ENCODE measurements around the gene SMARCA1. TPM values are rescaled to one million over a fixed set of nuclear protein-coding genes. Genes with fewer than 3 reads are reported as not detected.
A peak's percentile ranks its signal among the peaks of the same experiment; 100 is the strongest.

SMARCA1 gene
- total RNA-seq, 1 experiment from 2014 or later = 35.6 TPM

DNA sequence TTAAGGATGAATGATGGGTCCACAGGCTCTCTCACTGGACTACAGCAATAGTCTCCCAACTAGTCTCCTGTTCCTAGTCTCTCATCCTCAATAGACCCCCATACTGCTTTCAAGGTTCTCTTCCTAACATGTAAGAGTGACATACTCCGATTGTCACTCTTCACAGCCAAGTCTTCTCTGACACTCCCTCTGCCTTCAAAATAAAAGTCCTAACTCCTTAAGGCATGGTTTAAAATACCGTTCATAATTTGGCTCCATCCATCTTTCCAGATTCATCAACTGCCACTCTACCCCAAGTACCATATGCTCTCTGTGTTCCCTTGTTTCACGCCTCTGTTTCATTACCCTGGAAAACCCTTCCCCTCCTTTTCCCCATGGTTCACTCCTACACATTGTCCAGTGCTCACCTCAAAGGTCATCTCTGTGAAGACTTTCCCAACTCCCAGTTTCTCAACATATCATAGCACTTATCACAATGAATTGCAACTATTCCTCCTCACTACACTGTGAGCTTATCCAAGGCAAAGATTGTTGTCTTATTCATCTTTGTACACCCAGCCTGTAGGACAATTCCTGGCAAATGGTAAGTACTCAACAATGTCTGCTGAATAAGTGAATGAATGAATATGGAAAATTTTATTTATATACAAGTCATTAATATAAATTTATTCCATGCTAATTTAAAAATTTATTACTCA is 26.0 kb downstream of the SMARCA1 start:
- Histone ChIP-seq H2AFZ (ENCODE audit: low read length) (no peak overlapping the region), H3K9me3 (ENCODE audit: low read length) (no peaks in the 10 kb centered on the region), H3K4me3 (ENCODE audit: low read length) (no peak overlapping the region), H3K4me1 (ENCODE audit: insufficient read depth, low read length) (peaks cover 45% of the 10 kb centered on the region), H4K20me1 (ENCODE audit: low read length) (no peaks in the 10 kb centered on the region), H3K36me3 (ENCODE audit: low read depth, low read length) (peaks cover 19% of the 10 kb centered on the region), H3K27me3 (ENCODE audit: low read length) (no peaks in the 10 kb centered on the region), H3K4me2 (ENCODE audit: low read length) (peak overlapping the region; percentile 58; the same call in 1 of the 2 replicates), H3K9ac (ENCODE audit: low read length) (no peak overlapping the region), H3K79me2 (ENCODE audit: low read length) (no peaks in the 10 kb centered on the region), H3F3A (ENCODE audit: low read length, unreplicated experiment) (no peaks in the 10 kb centered on the region), H3K27ac (ENCODE audit: low read length) (0 out of 2 replicates have a peak overlapping the region, but pooled peaks have one; percentile 77), H3K9me2 (replicated peaks; ENCODE audit: low read length) (no peaks in the 10 kb centered on the region)
- ChIA-PET POLR2A (ENCODE audit: unreplicated experiment) (no interaction called here), CTCF (no interaction called here)
- intact Hi-C loops (cut with micrococcal nuclease) = no loop called here
- TF ChIP-seq EZH2 (IDR thresholded peaks at IDR 0.05; ENCODE audit: low read length, unreplicated experiment) (no peak), EZH2phosphoT487 (IDR thresholded peaks at IDR 0.05; ENCODE audit: borderline replicate concordance, low read length) (no peak)
- TF ChIP-seq, protein P1, sequence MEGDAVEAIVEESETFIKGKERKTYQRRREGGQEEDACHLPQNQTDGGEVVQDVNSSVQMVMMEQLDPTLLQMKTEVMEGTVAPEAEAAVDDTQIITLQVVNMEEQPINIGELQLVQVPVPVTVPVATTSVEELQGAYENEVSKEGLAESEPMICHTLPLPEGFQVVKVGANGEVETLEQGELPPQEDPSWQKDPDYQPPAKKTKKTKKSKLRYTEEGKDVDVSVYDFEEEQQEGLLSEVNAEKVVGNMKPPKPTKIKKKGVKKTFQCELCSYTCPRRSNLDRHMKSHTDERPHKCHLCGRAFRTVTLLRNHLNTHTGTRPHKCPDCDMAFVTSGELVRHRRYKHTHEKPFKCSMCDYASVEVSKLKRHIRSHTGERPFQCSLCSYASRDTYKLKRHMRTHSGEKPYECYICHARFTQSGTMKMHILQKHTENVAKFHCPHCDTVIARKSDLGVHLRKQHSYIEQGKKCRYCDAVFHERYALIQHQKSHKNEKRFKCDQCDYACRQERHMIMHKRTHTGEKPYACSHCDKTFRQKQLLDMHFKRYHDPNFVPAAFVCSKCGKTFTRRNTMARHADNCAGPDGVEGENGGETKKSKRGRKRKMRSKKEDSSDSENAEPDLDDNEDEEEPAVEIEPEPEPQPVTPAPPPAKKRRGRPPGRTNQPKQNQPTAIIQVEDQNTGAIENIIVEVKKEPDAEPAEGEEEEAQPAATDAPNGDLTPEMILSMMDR (conservative IDR thresholded peaks at IDR 0.05; ENCODE audit: low read depth, low read length) = no peak
- ATAC-seq (no peak), DNase-seq (no peak)
- no TSS peak for BruUV-seq (replicated peaks)

DNA sequence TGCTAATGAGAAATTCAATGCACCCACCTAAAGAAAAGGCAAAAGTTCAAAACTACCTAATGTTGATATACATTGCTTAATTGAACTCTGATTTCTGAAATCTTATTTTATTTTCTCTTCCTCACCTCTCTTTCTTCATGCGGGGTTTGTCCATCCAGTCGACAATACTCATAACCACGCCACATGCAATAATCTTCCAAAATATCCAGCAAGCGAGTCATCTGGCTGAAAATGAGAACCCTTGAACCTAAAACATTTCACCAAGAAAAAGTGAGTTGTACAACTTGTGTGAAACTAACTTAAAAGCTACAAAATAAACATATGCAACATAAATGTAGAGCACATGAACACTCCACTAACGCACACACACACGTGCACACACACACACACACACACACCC is 26.7 kb downstream of the SMARCA1 start:
- H3K36me3 ChIP-seq (ENCODE audit: low read depth, low read length) = peaks cover 16% of the 10 kb centered on the region
- no peaks in the 10 kb centered on the region for H4K20me1 ChIP-seq (ENCODE audit: low read length)
- peak; percentile 38 for DNase-seq
- H3K9me3 ChIP-seq (ENCODE audit: low read length) = no peaks in the 10 kb centered on the region
- H3K4me2 ChIP-seq (ENCODE audit: low read length) = peak overlapping the region; percentile 58
- H3K4me3 ChIP-seq (ENCODE audit: low read length) = peak overlapping the region; percentile 32; the same call in 1 of the 2 replicates
- CTCF ChIA-PET = no interaction called here
- peak overlapping the region; percentile 77 for H3K27ac ChIP-seq (ENCODE audit: low read length)
- H3K9ac ChIP-seq (ENCODE audit: low read length) = no peak overlapping the region; the same call in 1 of the 2 replicates
- no peaks in the 10 kb centered on the region for H3K79me2 ChIP-seq (ENCODE audit: low read length)
- no peaks in the 10 kb centered on the region for H3K9me2 ChIP-seq (replicated peaks; ENCODE audit: low read length)
- no peaks in the 10 kb centered on the region for H3F3A ChIP-seq (ENCODE audit: low read length, unreplicated experiment)
- BruUV-seq (replicated peaks) = no TSS peak
- TF ChIP-seq, protein P1 (conservative IDR thresholded peaks at IDR 0.05; ENCODE audit: low read depth, low read length) = no peak
- TF ChIP-seq EZH2phosphoT487 (IDR thresholded peaks at IDR 0.05; ENCODE audit: borderline replicate concordance, low read length) (no peak), EZH2 (IDR thresholded peaks at IDR 0.05; ENCODE audit: low read length, unreplicated experiment) (no peak)
- ATAC-seq = peak; percentile 30; the same call in 1 of the 2 replicates
- intact Hi-C loops (cut with micrococcal nuclease) = no loop called here
- H2AFZ ChIP-seq (ENCODE audit: low read length) = no peak overlapping the region
- H3K4me1 ChIP-seq (ENCODE audit: insufficient read depth, low read length) = peaks cover 45% of the 10 kb centered on the region
- POLR2A ChIA-PET (ENCODE audit: unreplicated experiment) = no interaction called here
- no peaks in the 10 kb centered on the region for H3K27me3 ChIP-seq (ENCODE audit: low read length)

DNA sequence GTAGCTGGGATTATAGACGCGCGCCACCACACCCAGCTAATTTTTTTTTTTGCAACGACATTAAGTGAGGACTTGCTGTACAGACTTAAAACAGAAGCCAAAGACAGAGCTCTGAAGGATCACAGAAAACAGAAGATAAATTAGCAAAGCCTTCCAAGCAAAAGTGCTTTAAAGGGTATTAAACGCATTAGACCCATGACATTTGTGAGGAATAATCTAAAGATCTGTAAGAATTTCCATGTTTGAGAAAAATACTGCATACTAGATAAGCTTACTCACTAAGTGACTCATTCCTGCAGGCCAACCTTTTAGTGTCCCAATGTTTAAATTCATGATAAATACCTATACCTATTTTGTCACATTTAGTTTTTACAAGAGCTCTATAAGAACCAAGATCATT is 27.4 kb downstream of the SMARCA1 start:
- intact Hi-C loops (cut with micrococcal nuclease) = no loop called here
- H3K9me3 ChIP-seq (ENCODE audit: low read length) = no peaks in the 10 kb centered on the region
- ChIA-PET CTCF (no interaction called here), POLR2A (ENCODE audit: unreplicated experiment) (interaction anchor here (0.7 kb wide), 1 partner anchor 14 kb away, joined by 3 read pairs; no protein-coding TSS in a partner anchor)
- ATAC-seq = peak; percentile 51
- BruUV-seq (replicated peaks) = TSS peak; percentile 5
- H3K9me2 ChIP-seq (replicated peaks; ENCODE audit: low read length) = no peaks in the 10 kb centered on the region
- H3K4me2 ChIP-seq (ENCODE audit: low read length) = peak overlapping the region; percentile 58
- no peak for TF ChIP-seq EZH2phosphoT487 (IDR thresholded peaks at IDR 0.05; ENCODE audit: borderline replicate concordance, low read length)
- TF ChIP-seq, protein P1 (conservative IDR thresholded peaks at IDR 0.05; ENCODE audit: low read depth, low read length) = no peak
- TF ChIP-seq EZH2 (IDR thresholded peaks at IDR 0.05; ENCODE audit: low read length, unreplicated experiment) = no peak
- H3K27ac ChIP-seq (ENCODE audit: low read length) = peak overlapping the region; percentile 77
- no peak overlapping the region; the same call in 1 of the 2 replicates for H3K9ac ChIP-seq (ENCODE audit: low read length)
- peak overlapping the region; percentile 32; the same call in 1 of the 2 replicates for H3K4me3 ChIP-seq (ENCODE audit: low read length)
- H2AFZ ChIP-seq (ENCODE audit: low read length) = no peak overlapping the region
- DNase-seq = peak; percentile 59
- H3K79me2 ChIP-seq (ENCODE audit: low read length) = no peaks in the 10 kb centered on the region
- no peaks in the 10 kb centered on the region for H3K27me3 ChIP-seq (ENCODE audit: low read length)
- peaks cover 23% of the 10 kb centered on the region for H3K36me3 ChIP-seq (ENCODE audit: low read depth, low read length)
- no peaks in the 10 kb centered on the region for H3F3A ChIP-seq (ENCODE audit: low read length, unreplicated experiment)
- H3K4me1 ChIP-seq (ENCODE audit: insufficient read depth, low read length) = peaks cover 45% of the 10 kb centered on the region
- H4K20me1 ChIP-seq (ENCODE audit: low read length) = no peaks in the 10 kb centered on the region
